ENCODE results near the gene PARP11. TPM values are rescaled to one million over a fixed set of nuclear protein-coding genes. Genes with fewer than 3 reads are reported as not detected.

Gene PARP11
- total and polyA plus RNA-seq, 2 of the 8 experiments (the other 6 are each of a cell fraction or from before 2014, with no cell fraction given) = 4.2 to 13.3 TPM

DNA sequence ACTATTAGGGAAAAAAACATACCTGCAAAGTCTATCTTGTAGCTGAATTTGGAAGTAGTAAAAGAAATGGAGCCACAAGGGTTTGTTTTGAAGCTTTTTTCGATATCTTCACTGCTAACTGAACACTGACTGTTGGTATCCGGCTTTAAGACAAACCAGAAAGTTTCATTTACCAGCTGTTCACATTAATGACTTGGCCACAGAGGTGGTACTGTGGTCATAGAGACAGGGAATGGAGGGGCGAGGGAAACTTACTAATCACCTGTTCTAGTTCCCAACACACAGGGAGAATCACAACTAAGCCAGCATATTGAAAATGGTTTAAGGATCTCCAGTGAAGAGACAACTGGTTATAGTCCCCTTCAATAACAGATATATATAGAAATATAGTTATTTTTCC, 44.3 kb downstream of the PARP11 start:
- Histone ChIP-seq H4K8ac (ENCODE audit: extremely low read depth, insufficient read depth, low read length) (no peak overlapping the region), H2BK5ac (ENCODE audit: low read depth, low read length) (no peak overlapping the region), H3K79me1 (ENCODE audit: low read depth, low read length) (no peaks in the 10 kb centered on the region), H3K23me2 (ENCODE audit: low read depth, low read length) (no peaks in the 10 kb centered on the region), H2BK20ac (ENCODE audit: low read length) (no peak overlapping the region), H3K4me1 (replicated peaks in 1 of 4; ENCODE audit: control insufficient read depth in 3 of 4, insufficient read depth in 4 of 4, low read length in 3 of 4) (peaks cover 0 to 3% (median under 1%) of the 10 kb centered on the region in 4 experiments; a peak in 3 of 7 replicates), H3K36me3 (ENCODE audit: control insufficient read depth in 2 of 4, insufficient read depth in 4 of 4, low read length in 3 of 4) (peaks cover 0 to 7% (median 0%) of the 10 kb centered on the region in 4 experiments; a peak in 1 of 8 replicates), H3K4ac (replicated peaks; ENCODE audit: insufficient read length, low read depth, low read length) (no peak overlapping the region), H2AFZ (ENCODE audit: low read length) (no peak overlapping the region), H3K9me3 (ENCODE audit: insufficient read depth in 2 of 2, low read depth in 1 of 2, low read length in 1 of 2) (no peaks in the 10 kb centered on the region), H3K18ac (ENCODE audit: extremely low read depth, low read length) (no peak overlapping the region), H4K91ac (replicated peaks; ENCODE audit: insufficient read length, low read length) (no peak overlapping the region), H2BK120ac (replicated peaks; ENCODE audit: low read depth, low read length) (no peak overlapping the region), H3K9ac (replicated peaks in 1 of 4; ENCODE audit: extremely low read depth in 1 of 4, low read depth in 3 of 4, low read length in 3 of 4) (no peak overlapping the region), H3K4me2 (ENCODE audit: insufficient read depth in 1 of 2, low read depth in 2 of 2, low read length in 2 of 2) (no peak overlapping the region), H3K4me3 (ENCODE audit: extremely low read depth in 1 of 4, insufficient read depth in 2 of 4, low read depth in 3 of 4, low read length in 4 of 4) (no peak overlapping the region), H4K20me1 (replicated peaks in 1 of 2; ENCODE audit: control insufficient read depth in 1 of 2, insufficient read depth in 2 of 2, low read length in 2 of 2) (no peaks in the 10 kb centered on the region), H3K27me3 (replicated peaks in 1 of 4; ENCODE audit: control insufficient read depth in 3 of 4, extremely low read depth in 1 of 4, insufficient read depth in 3 of 4, low read length in 3 of 4) (no peaks in the 10 kb centered on the region), H3K56ac (replicated peaks; ENCODE audit: insufficient read length, low read depth, low read length) (no peak overlapping the region), H3K14ac (ENCODE audit: insufficient read length) (no peak overlapping the region), H3K27ac (ENCODE audit: low read depth, low read length) (no peak overlapping the region), H3K79me2 (ENCODE audit: control insufficient read depth in 1 of 2, insufficient read depth in 2 of 2, low read length in 2 of 2) (no peaks in the 10 kb centered on the region), H3K23ac (ENCODE audit: insufficient read length) (no peak overlapping the region), H4K5ac (ENCODE audit: insufficient read length, low read depth, low read length) (no peak overlapping the region), H2AK5ac (ENCODE audit: low read depth, low read length) (no peak overlapping the region), H2BK12ac (ENCODE audit: low read depth, low read length) (no peak overlapping the region), H2BK15ac (ENCODE audit: low read length) (no peak overlapping the region)
- no peak for TF ChIP-seq CBX8 (IDR thresholded peaks at IDR 0.05; ENCODE audit: borderline replicate concordance, low read depth, low read length)
- TF ChIP-seq KDM4A (IDR thresholded peaks at IDR 0.05; ENCODE audit: low read depth, low read length, severe bottlenecking) = no peak
- ChIA-PET CTCF (ENCODE audit: partially characterized antibody) (interaction anchor here (1.4 kb wide), 1 partner anchor 171 kb away, joined by 3 read pairs; no protein-coding TSS in a partner anchor), POLR2A (ENCODE audit: partially characterized antibody) (no interaction called here)
- DNase-seq (ENCODE audit: low read depth in 1 of 2, low spot score in 2 of 2) (no peak), FAIRE-seq (no peak)
- 86% methylated on average over 3 of the region's 3 CpGs; no CpG with 5 or more reads in 1 of the 2 experiments for WGBS, 2 experiments (ENCODE audit: extremely low coverage in 1 of 2, insufficient coverage in 1 of 2, insufficient read length in 1 of 2, insufficient replicate concordance in 2 of 2, low coverage in 1 of 2, low lambda C conversion rate in 2 of 2, missing lambda C conversion rate in 1 of 2)
